ENCODE measurements around the gene PTPN4.

- no peak for TF ChIP-seq THAP11 (CRISPR knock-in tag; IDR thresholded peaks at IDR 0.05)
- TF ChIP-seq FIP1L1 (IDR thresholded peaks at IDR 0.05; ENCODE audit: borderline replicate concordance, insufficient read depth, low read depth, low read length): no peak
- TF ChIP-seq MTA3 (CRISPR knock-in tag; IDR thresholded peaks at IDR 0.05): no peak
- no peak for TF ChIP-seq ZNF563 (CRISPR knock-in tag; IDR thresholded peaks at IDR 0.05)
These were observed 10.2 kb upstream of the PTPN4 start for GRCh38 chr2:119749477-119750012.

All from HepG2 (cell line).